Measurements from ENCODE around the gene CBFA2T2. TPM values are rescaled to one million over a fixed set of nuclear protein-coding genes. Genes with fewer than 3 reads are reported as not detected.
"Not testable (repeated sequence)": the region's sequence is repeated elsewhere in the genome, so short reads cannot be mapped to it uniquely, and the experiment has no call there.

Gene CBFA2T2
- total RNA-seq, 3 donors from 2014 or later, result 6.6 to 7.9 (median 7.5) TPM

DNA sequence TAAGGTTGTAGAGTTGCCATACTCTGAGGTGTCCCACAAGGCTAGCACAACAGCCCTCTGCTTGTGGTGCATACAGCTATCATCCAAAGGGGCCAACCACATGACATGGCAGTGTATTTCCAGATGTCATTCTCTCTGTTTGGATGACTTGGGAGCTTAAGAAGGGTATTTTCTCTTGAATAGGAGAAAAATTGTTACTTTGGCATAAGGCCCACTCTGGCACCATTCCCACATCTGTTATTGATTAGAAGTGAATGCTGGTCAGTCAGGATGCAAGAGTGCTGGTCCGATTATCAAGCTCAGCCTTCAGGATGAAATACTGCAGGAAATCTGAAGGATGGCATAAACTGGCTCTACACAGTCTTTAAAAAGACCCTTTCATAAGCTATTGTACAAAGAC is 88.6 kb downstream of the CBFA2T2 start:
- no peaks in the 10 kb centered on the region for H3K36me3 Mint-ChIP-seq (ENCODE audit: insufficient read depth)
- H3K4me3 Mint-ChIP-seq, result no peak overlapping the region
- H3K9me3 Mint-ChIP-seq, result no peaks in the 10 kb centered on the region
- ATAC-seq (no peak), DNase-seq (no peak)
- no peaks in the 10 kb centered on the region for H3K27me3 Mint-ChIP-seq (ENCODE audit: low read depth)
- H3K4me1 Mint-ChIP-seq (ENCODE audit: low read depth), result peaks cover 18% of the 10 kb centered on the region

DNA sequence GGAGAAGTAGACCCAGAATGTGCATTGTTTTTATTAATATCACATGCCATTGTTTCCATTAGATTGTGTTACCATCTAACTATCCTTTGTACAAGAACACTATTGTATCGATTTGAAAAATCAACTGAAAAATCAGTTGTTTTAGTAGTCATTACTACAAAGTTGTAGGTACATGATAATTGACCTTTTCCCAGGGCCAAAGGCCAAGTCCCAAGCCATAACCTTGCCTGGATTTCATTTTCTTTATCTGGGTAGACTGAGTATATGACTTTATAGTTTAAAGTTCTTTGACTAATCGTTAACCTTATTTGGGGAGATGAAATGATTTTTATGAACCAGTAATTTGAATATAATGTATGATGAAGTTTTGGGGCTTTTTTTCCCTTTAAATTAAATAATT is 93.2 kb downstream of the CBFA2T2 start:
- Mint-ChIP-seq H3K4me1 (ENCODE audit: low read depth) (peaks cover 7% of the 10 kb centered on the region), H3K27me3 (ENCODE audit: low read depth) (no peaks in the 10 kb centered on the region), H3K9me3 (no peaks in the 10 kb centered on the region), H3K4me3 (no peak overlapping the region), H3K36me3 (ENCODE audit: insufficient read depth) (no peaks in the 10 kb centered on the region)
- ATAC-seq, result no peak
- DNase-seq, result no peak

DNA sequence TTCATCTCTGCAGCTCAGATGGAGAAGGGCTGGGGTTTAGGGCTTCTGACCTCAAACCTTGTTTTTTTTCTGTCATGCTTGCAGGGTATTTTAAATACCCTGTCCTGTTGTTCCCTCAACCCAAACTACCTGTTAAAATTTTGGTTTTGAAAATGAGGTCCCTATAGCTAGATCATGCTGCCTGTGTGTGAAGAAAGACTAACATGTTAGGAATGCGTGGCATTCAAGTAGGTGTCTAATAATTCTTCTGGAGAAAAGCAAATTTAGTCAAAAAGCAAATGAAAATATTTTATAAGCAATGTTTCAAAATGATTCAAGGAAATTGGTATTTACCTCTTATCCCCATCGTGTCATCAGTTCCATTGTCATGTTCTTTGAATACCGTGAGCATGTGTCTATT is 95.1 kb downstream of the CBFA2T2 start:
- Mint-ChIP-seq H3K9me3 (no peaks in the 10 kb centered on the region), H3K4me3 (no peak overlapping the region), H3K36me3 (ENCODE audit: insufficient read depth) (no peaks in the 10 kb centered on the region), H3K27me3 (ENCODE audit: low read depth) (no peaks in the 10 kb centered on the region), H3K4me1 (ENCODE audit: low read depth) (peaks cover 7% of the 10 kb centered on the region)
- ATAC-seq, result no peak
- no peak for DNase-seq

- no peak overlapping the region for H3K4me3 Mint-ChIP-seq
- DNase-seq, result no peak
- H3K4me1 Mint-ChIP-seq (ENCODE audit: low read depth), result peaks cover 7% of the 10 kb centered on the region
- no peaks in the 10 kb centered on the region for H3K9me3 Mint-ChIP-seq
- no peaks in the 10 kb centered on the region for H3K27me3 Mint-ChIP-seq (ENCODE audit: low read depth)
- no peaks in the 10 kb centered on the region for H3K36me3 Mint-ChIP-seq (ENCODE audit: insufficient read depth)
- ATAC-seq, result no peak
These were observed 95.5 kb downstream of the CBFA2T2 start for GRCh38 chr20:33585413-33585812.

- H3K4me3 Mint-ChIP-seq, result no peak overlapping the region
- DNase-seq (no peak), ATAC-seq (no peak)
- no peaks in the 10 kb centered on the region for H3K27me3 Mint-ChIP-seq (ENCODE audit: low read depth)
- H3K36me3 Mint-ChIP-seq (ENCODE audit: insufficient read depth), result peaks cover 1% of the 10 kb centered on the region
- peaks cover 4% of the 10 kb centered on the region for H3K4me1 Mint-ChIP-seq (ENCODE audit: low read depth)
- no peaks in the 10 kb centered on the region for H3K9me3 Mint-ChIP-seq
These were observed 99.2 kb downstream of the CBFA2T2 start for GRCh38 chr20:33589059-33589458.

- DNase-seq, result peak; percentile 46
- H3K4me1 Mint-ChIP-seq (ENCODE audit: low read depth); H3K4me3 Mint-ChIP-seq; H3K27me3 Mint-ChIP-seq (ENCODE audit: low read depth); H3K9me3 Mint-ChIP-seq; H3K36me3 Mint-ChIP-seq (ENCODE audit: insufficient read depth): not testable (repeated sequence)
- ATAC-seq, result peak; percentile 71 to 85
These were observed 102.0 kb downstream of the CBFA2T2 start for GRCh38 chr20:33591901-33592300.

DNA sequence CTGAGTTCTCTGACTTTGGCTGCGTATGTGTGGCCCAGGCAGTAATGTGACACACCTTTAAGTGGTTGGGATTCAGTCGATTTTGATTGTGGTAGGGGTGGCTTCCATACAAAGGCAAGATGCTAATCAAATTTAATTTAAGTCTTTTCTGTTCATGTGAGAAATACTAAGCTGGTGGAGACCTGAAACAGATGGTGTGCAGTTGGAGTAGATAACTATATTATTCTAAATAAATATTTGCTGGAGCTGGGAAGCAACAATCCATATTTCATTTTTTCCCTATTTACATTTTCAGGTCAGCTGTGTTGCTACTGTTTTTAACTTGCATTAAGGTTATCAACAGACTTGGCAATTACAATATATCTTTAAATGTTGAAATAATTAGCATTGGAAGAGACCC is 104.8 kb downstream of the CBFA2T2 start:
- peaks cover 4% of the 10 kb centered on the region for H3K4me1 Mint-ChIP-seq (ENCODE audit: low read depth)
- DNase-seq (no peak), ATAC-seq (no peak)
- H3K27me3 Mint-ChIP-seq (ENCODE audit: low read depth), result no peaks in the 10 kb centered on the region
- H3K9me3 Mint-ChIP-seq, result no peaks in the 10 kb centered on the region
- no peak overlapping the region for H3K4me3 Mint-ChIP-seq
- H3K36me3 Mint-ChIP-seq (ENCODE audit: insufficient read depth), result peaks cover 7% of the 10 kb centered on the region

DNA sequence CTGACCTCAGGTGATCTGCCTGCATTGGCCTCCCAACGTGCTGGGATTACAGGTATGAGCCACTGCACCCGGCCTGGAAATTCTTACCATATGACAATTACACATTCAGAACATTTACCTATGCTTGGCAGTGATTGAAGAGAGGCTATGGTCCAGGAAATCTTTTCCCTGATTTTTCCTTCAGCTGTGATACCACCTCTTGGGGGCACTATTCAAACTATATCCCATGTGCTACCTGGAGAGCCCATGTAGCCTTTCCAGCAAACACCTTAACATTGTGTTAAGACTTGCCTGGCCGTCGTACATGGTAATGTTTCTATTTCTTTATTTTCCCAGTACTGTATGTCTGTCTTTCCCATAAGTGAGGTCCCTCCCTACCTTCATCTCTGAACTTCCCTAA is 110.5 kb downstream of the CBFA2T2 start:
- no peak overlapping the region for H3K4me3 Mint-ChIP-seq
- peaks cover 19% of the 10 kb centered on the region for H3K4me1 Mint-ChIP-seq (ENCODE audit: low read depth)
- DNase-seq (no peak), ATAC-seq (no peak)
- H3K9me3 Mint-ChIP-seq, result no peaks in the 10 kb centered on the region
- no peaks in the 10 kb centered on the region for H3K27me3 Mint-ChIP-seq (ENCODE audit: low read depth)
- peaks cover 11% of the 10 kb centered on the region for H3K36me3 Mint-ChIP-seq (ENCODE audit: insufficient read depth)

DNA sequence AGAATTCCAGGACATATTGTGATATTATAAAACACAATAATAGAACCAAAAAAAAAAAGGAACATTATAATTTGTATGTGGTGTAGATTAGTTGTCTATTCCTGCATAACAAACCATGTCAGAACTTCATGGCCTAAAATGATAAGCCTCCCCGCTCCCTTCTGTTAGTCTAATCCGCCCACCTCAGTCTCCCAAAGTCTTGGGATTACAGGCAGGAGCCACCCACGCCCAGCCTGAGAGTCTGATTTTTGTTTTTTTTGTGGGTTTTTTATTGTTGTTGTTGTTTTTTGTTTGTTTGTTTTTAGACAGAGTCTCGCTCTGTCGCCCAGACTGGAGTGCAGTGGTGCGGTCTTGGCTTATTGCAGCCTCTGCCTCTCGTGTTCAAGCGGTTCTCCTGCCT is 111.1 kb downstream of the CBFA2T2 start:
- no peaks in the 10 kb centered on the region for H3K27me3 Mint-ChIP-seq (ENCODE audit: low read depth)
- peaks cover 19% of the 10 kb centered on the region for H3K4me1 Mint-ChIP-seq (ENCODE audit: low read depth)
- peaks cover 11% of the 10 kb centered on the region for H3K36me3 Mint-ChIP-seq (ENCODE audit: insufficient read depth)
- no peak overlapping the region for H3K4me3 Mint-ChIP-seq
- DNase-seq, result no peak
- no peak for ATAC-seq
- no peaks in the 10 kb centered on the region for H3K9me3 Mint-ChIP-seq

DNA sequence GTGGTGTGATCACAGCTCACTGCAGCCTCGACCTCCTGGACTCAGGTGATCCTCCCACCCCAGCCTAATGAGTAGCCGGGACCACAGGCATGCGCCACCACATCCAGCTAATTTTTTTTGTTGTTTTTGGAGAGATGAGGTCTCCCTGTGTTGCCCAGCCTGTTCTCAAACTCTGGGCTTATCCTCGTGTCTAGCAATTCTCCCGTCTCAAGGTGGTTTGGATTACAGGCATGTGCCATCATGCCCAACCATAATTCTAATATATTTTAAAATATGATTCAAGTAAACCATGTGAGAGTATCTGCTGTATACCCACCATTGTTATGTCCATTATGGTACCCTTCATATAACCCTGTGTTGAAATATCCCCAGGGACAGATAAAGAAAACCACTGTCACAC is 112.0 kb downstream of the CBFA2T2 start:
- Mint-ChIP-seq H3K9me3 (no peaks in the 10 kb centered on the region), H3K4me3 (no peak overlapping the region), H3K4me1 (ENCODE audit: low read depth) (peaks cover 19% of the 10 kb centered on the region), H3K36me3 (ENCODE audit: insufficient read depth) (peaks cover 11% of the 10 kb centered on the region), H3K27me3 (ENCODE audit: low read depth) (no peaks in the 10 kb centered on the region)
- ATAC-seq (no peak), DNase-seq (no peak)

GRCh38 chr20:33602826-33603590 is 113.1 kb downstream of the CBFA2T2 start:
- H3K4me1 Mint-ChIP-seq (ENCODE audit: low read depth), result peaks cover 19% of the 10 kb centered on the region
- no peaks in the 10 kb centered on the region for H3K9me3 Mint-ChIP-seq
- DNase-seq (no peak), ATAC-seq (peak; percentile 59 to 63)
- no peaks in the 10 kb centered on the region for H3K27me3 Mint-ChIP-seq (ENCODE audit: low read depth)
- peak overlapping the region; percentile 11 for H3K4me3 Mint-ChIP-seq
- peaks cover 8% of the 10 kb centered on the region for H3K36me3 Mint-ChIP-seq (ENCODE audit: insufficient read depth)

GRCh38 chr20:33604084-33604990 is 114.4 kb downstream of the CBFA2T2 start:
- Mint-ChIP-seq H3K9me3 (no peaks in the 10 kb centered on the region), H3K36me3 (ENCODE audit: insufficient read depth) (peaks cover 12% of the 10 kb centered on the region)

GRCh38 chr20:33604991-33605370 is 115.1 kb downstream of the CBFA2T2 start:
- Mint-ChIP-seq H3K27me3 (ENCODE audit: low read depth) (no peaks in the 10 kb centered on the region), H3K36me3 (ENCODE audit: insufficient read depth) (peaks cover 11% of the 10 kb centered on the region), H3K4me1 (ENCODE audit: low read depth) (peaks cover 22% of the 10 kb centered on the region), H3K4me3 (no peak overlapping the region), H3K9me3 (no peaks in the 10 kb centered on the region)
- ATAC-seq (no peak), DNase-seq (no peak)

More at GRCh38 chr20:33604084-33604990, 114.4 kb downstream of the CBFA2T2 start:
- DNase-seq, result no peak
- no peak for ATAC-seq
- no peak overlapping the region for H3K4me3 Mint-ChIP-seq
- peaks cover 19% of the 10 kb centered on the region for H3K4me1 Mint-ChIP-seq (ENCODE audit: low read depth)
- no peaks in the 10 kb centered on the region for H3K27me3 Mint-ChIP-seq (ENCODE audit: low read depth)

DNA sequence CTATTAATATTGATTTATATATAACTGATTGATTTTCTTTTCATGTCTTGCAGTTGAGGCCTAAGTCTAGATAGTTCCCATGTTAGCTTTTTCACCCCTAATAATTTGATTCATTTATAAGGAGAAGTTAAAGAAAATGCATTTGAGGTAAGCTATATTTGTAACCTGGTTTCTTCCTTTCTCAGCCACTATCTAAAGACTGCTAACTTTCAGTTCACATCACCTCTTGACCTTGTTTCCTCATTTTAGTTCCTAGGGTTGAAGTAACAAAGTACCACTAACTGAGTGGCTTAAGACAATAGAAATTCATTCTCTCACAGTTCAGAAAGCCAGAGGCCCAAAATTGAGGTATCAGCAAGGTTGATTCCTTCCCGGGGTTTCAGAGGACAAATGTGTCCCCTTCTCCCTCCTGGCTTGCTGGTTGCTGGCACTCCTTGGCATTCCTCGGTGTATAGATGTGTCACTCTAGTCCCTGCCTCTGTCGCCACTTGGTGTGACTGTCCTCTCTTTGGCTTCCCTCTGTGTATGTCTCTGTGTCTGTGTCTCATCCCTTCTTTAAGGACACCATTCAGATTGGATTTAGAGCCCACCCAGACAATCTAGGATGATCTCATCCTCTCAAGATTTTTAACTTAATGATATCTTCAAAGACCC is 116.3 kb downstream of the CBFA2T2 start:
- H3K4me1 Mint-ChIP-seq (ENCODE audit: low read depth), result peaks cover 22% of the 10 kb centered on the region

More for the DNA sequence above, 116.3 kb downstream of the CBFA2T2 start:
- no peaks in the 10 kb centered on the region for H3K9me3 Mint-ChIP-seq
- no peak for DNase-seq
- H3K36me3 Mint-ChIP-seq (ENCODE audit: insufficient read depth), result peaks cover 17% of the 10 kb centered on the region
- no peak for ATAC-seq
- no peak overlapping the region for H3K4me3 Mint-ChIP-seq
- H3K27me3 Mint-ChIP-seq (ENCODE audit: low read depth), result no peaks in the 10 kb centered on the region

All from activated T-cell treated with anti-CD3 and anti-CD28 coated beads, Interleukin-2, amount 50 U/mL, for 4 hours (primary cell).